ENCODE data around the gene BHMT. TPM values are rescaled to one million over a fixed set of nuclear protein-coding genes. Genes with fewer than 3 reads are reported as not detected.
A peak's percentile ranks its signal among the peaks of the same experiment; 100 is the strongest.

The BHMT gene
- total RNA-seq (2012; rRNA removed) (not detected in 2 replicates), polyA plus RNA-seq (2012; rRNA removed) (not detected in 2 replicates), Bru-seq, nascent RNA (not detected), BruChase-seq, experiment 1, labeled RNA remaining after a 6-hour chase (not detected), BruChase-seq, experiment 2, labeled RNA remaining after a 2-hour chase (not detected)
- polyA plus RNA-seq (2012; cell fraction: cytosol; rRNA removed): not detected in 2 replicates
- not detected in 2 replicates for polyA plus RNA-seq (2012; cell fraction: nucleus; rRNA removed; ENCODE audit: low replicate concordance)
- long read RNA-seq: 0 reads

GRCh38 chr5:79111387-79111959 is at the start of gene BHMT:
TSS of gene BHMT (plus strand) at chr5:79111809. CDS start at chr5:79111886, 77 bp downstream.
- Histone ChIP-seq H3K79me1 (ENCODE audit: low read depth in 1 of 2, low read length in 2 of 2) (no peaks in the 10 kb centered on the region), H3K36me3 (ENCODE audit: control insufficient read depth, insufficient read depth, low read length) (no peaks in the 10 kb centered on the region), H4K8ac (ENCODE audit: low read depth in 2 of 2, low read length in 2 of 2) (no peak within 1 kb of the TSS), H3K9ac (ENCODE audit: low read depth, low read length) (no peak within 1 kb of the TSS), H3K4me3 (ENCODE audit: insufficient read depth, low read depth, low read length) (no peak within 1 kb of the TSS), H2BK15ac (ENCODE audit: low read depth, low read length) (no peak within 1 kb of the TSS), H3K4ac (ENCODE audit: low read depth, low read length) (no peak within 1 kb of the TSS), H4K91ac (ENCODE audit: insufficient read depth, low read depth, low read length) (no peak within 1 kb of the TSS), H3K56ac (ENCODE audit: extremely low read depth, insufficient read depth, low read length) (no peak within 1 kb of the TSS), H2AK5ac (ENCODE audit: low read depth, low read length) (no peak within 1 kb of the TSS), H3K23ac (ENCODE audit: low read depth, low read length) (no peak within 1 kb of the TSS), H3K27ac (ENCODE audit: insufficient read depth, low read length) (no peak within 1 kb of the TSS), H2BK5ac (ENCODE audit: low read depth, low read length, poor library complexity, severe bottlenecking) (no peak within 1 kb of the TSS), H3K4me1 (ENCODE audit: control insufficient read depth, insufficient read depth, low read length) (no peaks in the 10 kb centered on the region), H2BK120ac (ENCODE audit: low read depth, low read length) (no peak within 1 kb of the TSS), H2BK20ac (ENCODE audit: low read depth, low read length) (no peak within 1 kb of the TSS), H3K14ac (replicated peaks; ENCODE audit: low read depth, low read length) (no peak within 1 kb of the TSS), H2AFZ (replicated peaks; ENCODE audit: low read length, poor library complexity) (peak within 1 kb of the TSS; percentile 2), H2AK9ac (replicated peaks; ENCODE audit: low read depth, low read length, poor library complexity) (no peak within 1 kb of the TSS), H4K20me1 (ENCODE audit: insufficient read depth, low read length) (no peaks in the 10 kb centered on the region), H3K9me1 (ENCODE audit: insufficient read depth, low read length) (no peaks in the 10 kb centered on the region), H3K27me3 (ENCODE audit: control insufficient read depth, insufficient read depth, low read length) (peaks cover 60% of the 10 kb centered on the region), H3K9me3 (ENCODE audit: control insufficient read depth, insufficient read depth, low read length) (no peaks in the 10 kb centered on the region), H4K5ac (ENCODE audit: low read depth, low read length) (no peak within 1 kb of the TSS), H3K4me2 (ENCODE audit: low read depth, low read length) (no peak within 1 kb of the TSS; the same call in 1 of the 2 replicates), H3K18ac (ENCODE audit: low read depth, low read length) (no peak within 1 kb of the TSS)
- POLR2A ChIA-PET (ENCODE audit: unreplicated experiment): no interaction called here
- no peak for DNase-seq
- CTCF ChIA-PET: no interaction called here
- ATAC-seq (ENCODE audit: low read depth): no peak
- no TSS peak for BruUV-seq (replicated peaks)
- in situ Hi-C loops (cut with MboI; ENCODE audit: low sequenced_read_pairs): no loop called here
- 26% methylated on average over 10 of the region's 32 CpGs; no CpG with 5 or more reads in 1 of the 2 experiments for WGBS, 2 experiments (ENCODE audit: extremely low coverage in 2 of 2, insufficient read length in 1 of 2)
- dilution Hi-C loops (cut with HindIII; ENCODE audit: low sequenced_read_pairs, unreplicated experiment): no loop called here
- intact Hi-C loops (cut with micrococcal nuclease): loop anchor here (5.0 kb wide), 1 partner anchor 69 kb away; no protein-coding TSS in a partner anchor
- TF ChIP-seq RAD21 (IDR thresholded peaks at IDR 0.05; ENCODE audit: low read length): no peak
- no peak for TF ChIP-seq SMC3 (IDR thresholded peaks at IDR 0.05; ENCODE audit: low read depth, low read length)
- TF ChIP-seq CTCF (conservative IDR thresholded peaks at IDR 0.05; ENCODE audit: low read depth, low read length): no peak
- no peak for TF ChIP-seq RCOR1 (IDR thresholded peaks at IDR 0.05; ENCODE audit: insufficient replicate concordance, low read length)
- no peak for TF ChIP-seq CEBPB (IDR thresholded peaks at IDR 0.05; ENCODE audit: low read depth, low read length)
- TF ChIP-seq RFX5 (IDR thresholded peaks at IDR 0.05; ENCODE audit: low read depth, low read length): no peak
- no peak for TF ChIP-seq MAFK (IDR thresholded peaks at IDR 0.05; ENCODE audit: low read depth, low read length)
- no peak for TF ChIP-seq MAZ (IDR thresholded peaks at IDR 0.05; ENCODE audit: borderline replicate concordance, low read depth, low read length)
- no peak for TF ChIP-seq ELK1 (IDR thresholded peaks at IDR 0.05; ENCODE audit: borderline replicate concordance, low read depth, low read length)
- no peak for TF ChIP-seq FOS (IDR thresholded peaks at IDR 0.05; ENCODE audit: low read depth, low read length)
- TF ChIP-seq POLR2A (IDR thresholded peaks at IDR 0.05; ENCODE audit: low read depth, low read length): no peak
- TF ChIP-seq USF2 (IDR thresholded peaks at IDR 0.05; ENCODE audit: low read depth, low read length): no peak
- TF ChIP-seq BHLHE40 (IDR thresholded peaks at IDR 0.05; ENCODE audit: low read depth, low read length): no peak
- TF ChIP-seq MXI1 (IDR thresholded peaks at IDR 0.05; ENCODE audit: borderline replicate concordance, low read depth, low read length): no peak
- TF ChIP-seq CHD1 (IDR thresholded peaks at IDR 0.05; ENCODE audit: low read depth, low read length): no peak

Data from IMR-90 (cell line).